ENCODE results near the gene SLC1A1.

DNA sequence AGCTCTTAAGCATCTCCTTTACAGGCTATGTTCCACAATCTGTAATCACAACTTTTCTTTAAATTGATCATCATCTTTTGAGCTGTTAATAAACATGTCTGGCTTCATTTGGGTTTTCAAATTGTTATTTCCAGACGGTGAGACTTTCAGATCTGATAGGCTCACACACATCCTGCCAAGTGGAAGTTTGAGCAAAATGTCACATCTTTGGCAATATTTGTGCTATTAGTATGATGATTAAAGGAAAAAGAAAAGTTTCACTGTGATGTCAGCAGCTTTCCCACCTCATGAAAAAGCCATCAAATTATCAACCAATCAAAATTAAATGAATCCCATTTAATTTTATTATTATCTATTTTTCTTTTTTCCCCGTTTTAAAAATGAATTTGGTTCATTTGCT, 29.8 kb downstream of the SLC1A1 start:
- TF ChIP-seq, protein P1, sequence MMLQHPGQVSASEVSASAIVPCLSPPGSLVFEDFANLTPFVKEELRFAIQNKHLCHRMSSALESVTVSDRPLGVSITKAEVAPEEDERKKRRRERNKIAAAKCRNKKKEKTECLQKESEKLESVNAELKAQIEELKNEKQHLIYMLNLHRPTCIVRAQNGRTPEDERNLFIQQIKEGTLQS (IDR thresholded peaks at IDR 0.05): no peak
- TF ChIP-seq RAD21 (IDR thresholded peaks at IDR 0.05) (no peak), EGR1 (IDR thresholded peaks at IDR 0.05; ENCODE audit: low read depth in 2 of 2) (no peak), SP1 (IDR thresholded peaks at IDR 0.05) (no peak), TAF1 (conservative IDR thresholded peaks at IDR 0.05) (no peak), YY1 (IDR thresholded peaks at IDR 0.05) (no peak)
- TF ChIP-seq, protein P2, sequence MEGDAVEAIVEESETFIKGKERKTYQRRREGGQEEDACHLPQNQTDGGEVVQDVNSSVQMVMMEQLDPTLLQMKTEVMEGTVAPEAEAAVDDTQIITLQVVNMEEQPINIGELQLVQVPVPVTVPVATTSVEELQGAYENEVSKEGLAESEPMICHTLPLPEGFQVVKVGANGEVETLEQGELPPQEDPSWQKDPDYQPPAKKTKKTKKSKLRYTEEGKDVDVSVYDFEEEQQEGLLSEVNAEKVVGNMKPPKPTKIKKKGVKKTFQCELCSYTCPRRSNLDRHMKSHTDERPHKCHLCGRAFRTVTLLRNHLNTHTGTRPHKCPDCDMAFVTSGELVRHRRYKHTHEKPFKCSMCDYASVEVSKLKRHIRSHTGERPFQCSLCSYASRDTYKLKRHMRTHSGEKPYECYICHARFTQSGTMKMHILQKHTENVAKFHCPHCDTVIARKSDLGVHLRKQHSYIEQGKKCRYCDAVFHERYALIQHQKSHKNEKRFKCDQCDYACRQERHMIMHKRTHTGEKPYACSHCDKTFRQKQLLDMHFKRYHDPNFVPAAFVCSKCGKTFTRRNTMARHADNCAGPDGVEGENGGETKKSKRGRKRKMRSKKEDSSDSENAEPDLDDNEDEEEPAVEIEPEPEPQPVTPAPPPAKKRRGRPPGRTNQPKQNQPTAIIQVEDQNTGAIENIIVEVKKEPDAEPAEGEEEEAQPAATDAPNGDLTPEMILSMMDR (IDR thresholded peaks at IDR 0.05; ENCODE audit: low read depth, low read length, missing input control): no peak
- TF ChIP-seq, protein P3, sequence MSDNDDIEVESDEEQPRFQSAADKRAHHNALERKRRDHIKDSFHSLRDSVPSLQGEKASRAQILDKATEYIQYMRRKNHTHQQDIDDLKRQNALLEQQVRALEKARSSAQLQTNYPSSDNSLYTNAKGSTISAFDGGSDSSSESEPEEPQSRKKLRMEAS (IDR thresholded peaks at IDR 0.05): no peak
